ENCODE results near the gene USP51. TPM values are rescaled to one million over a fixed set of nuclear protein-coding genes. Genes with fewer than 3 reads are reported as not detected.

The USP51 gene
- polyA plus RNA-seq, 1 donor (not counting 4 experiments of a cell fraction or from before 2014, with no cell fraction given): 0.28 TPM

GRCh38 chrX:55452833-55453124 is 36.9 kb downstream of the USP51 start:
- H3K9me1 ChIP-seq (ENCODE audit: control insufficient read depth, extremely low read depth, insufficient read depth, low read length): no peaks in the 10 kb centered on the region
- H3K79me2 ChIP-seq (ENCODE audit: control insufficient read depth, insufficient read depth, low read length): no peaks in the 10 kb centered on the region
- dilution Hi-C loops (cut with MboI; ENCODE audit: extremely low pct_ligation_motif_present, low sequenced_read_pairs): no loop called here
- no peaks in the 10 kb centered on the region for H3K27me3 ChIP-seq (ENCODE audit: control insufficient read depth, extremely low read depth, insufficient read depth, low read length)
- no peaks in the 10 kb centered on the region for H3K4me1 ChIP-seq (ENCODE audit: control insufficient read depth, extremely low read depth, insufficient read depth, low read length)
- no peaks in the 10 kb centered on the region for H3K36me3 ChIP-seq (ENCODE audit: control insufficient read depth in 2 of 2, extremely low read depth in 1 of 2, insufficient read depth in 2 of 2, low read length in 2 of 2)
- H3K27ac ChIP-seq (ENCODE audit: control insufficient read depth, insufficient read depth, low read length): no peak overlapping the region
- DNase-seq (ENCODE audit: low read depth, low spot score) (no peak), FAIRE-seq (no peak)
- H4K20me1 ChIP-seq (ENCODE audit: control insufficient read depth, extremely low read depth, insufficient read depth, low read length): no peaks in the 10 kb centered on the region
- H3K4me2 ChIP-seq (ENCODE audit: control insufficient read depth, extremely low read depth, insufficient read depth, low read depth, low read length): peak overlapping the region; percentile 78
- H3K4me3 ChIP-seq (ENCODE audit: control insufficient read depth in 2 of 3, extremely low read depth in 1 of 3, insufficient read depth in 2 of 3, low read depth in 1 of 3, low read length in 3 of 3): peak overlapping the region; percentile 40 to 78 (median 60)
- peak overlapping the region; percentile 56 for H2AFZ ChIP-seq (ENCODE audit: control insufficient read depth, low read length)
- TF ChIP-seq EZH2 (IDR thresholded peaks at IDR 0.05; ENCODE audit: low read length): no peak
- TF ChIP-seq, protein P1, sequence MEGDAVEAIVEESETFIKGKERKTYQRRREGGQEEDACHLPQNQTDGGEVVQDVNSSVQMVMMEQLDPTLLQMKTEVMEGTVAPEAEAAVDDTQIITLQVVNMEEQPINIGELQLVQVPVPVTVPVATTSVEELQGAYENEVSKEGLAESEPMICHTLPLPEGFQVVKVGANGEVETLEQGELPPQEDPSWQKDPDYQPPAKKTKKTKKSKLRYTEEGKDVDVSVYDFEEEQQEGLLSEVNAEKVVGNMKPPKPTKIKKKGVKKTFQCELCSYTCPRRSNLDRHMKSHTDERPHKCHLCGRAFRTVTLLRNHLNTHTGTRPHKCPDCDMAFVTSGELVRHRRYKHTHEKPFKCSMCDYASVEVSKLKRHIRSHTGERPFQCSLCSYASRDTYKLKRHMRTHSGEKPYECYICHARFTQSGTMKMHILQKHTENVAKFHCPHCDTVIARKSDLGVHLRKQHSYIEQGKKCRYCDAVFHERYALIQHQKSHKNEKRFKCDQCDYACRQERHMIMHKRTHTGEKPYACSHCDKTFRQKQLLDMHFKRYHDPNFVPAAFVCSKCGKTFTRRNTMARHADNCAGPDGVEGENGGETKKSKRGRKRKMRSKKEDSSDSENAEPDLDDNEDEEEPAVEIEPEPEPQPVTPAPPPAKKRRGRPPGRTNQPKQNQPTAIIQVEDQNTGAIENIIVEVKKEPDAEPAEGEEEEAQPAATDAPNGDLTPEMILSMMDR (optimal IDR thresholded peaks at IDR 0.05 in 1 of 3, IDR thresholded peaks at IDR 0.05 in 1 of 3, conservative IDR thresholded peaks at IDR 0.05 in 1 of 3; ENCODE audit: extremely low read depth in 1 of 3, insufficient read depth in 2 of 3, low read length in 3 of 3): no peak
- no peak overlapping the region for H3K9ac ChIP-seq (ENCODE audit: control insufficient read depth, extremely low read depth, insufficient read depth, low read length)
- H3K9me3 ChIP-seq (ENCODE audit: control insufficient read depth, low read depth, low read length): no peaks in the 10 kb centered on the region

- Histone ChIP-seq H3K27ac (ENCODE audit: control insufficient read depth, insufficient read depth, low read length) (no peak within 1 kb of the TSS), H3K9me3 (ENCODE audit: control insufficient read depth, low read depth, low read length) (no peaks in the 10 kb centered on the region), H3K79me2 (ENCODE audit: control insufficient read depth, insufficient read depth, low read length) (no peaks in the 10 kb centered on the region), H3K4me2 (ENCODE audit: control insufficient read depth, extremely low read depth, insufficient read depth, low read depth, low read length) (peak within 1 kb of the TSS; percentile 78), H3K9me1 (ENCODE audit: control insufficient read depth, extremely low read depth, insufficient read depth, low read length) (no peaks in the 10 kb centered on the region), H3K27me3 (ENCODE audit: control insufficient read depth, extremely low read depth, insufficient read depth, low read length) (no peaks in the 10 kb centered on the region), H3K9ac (ENCODE audit: control insufficient read depth, extremely low read depth, insufficient read depth, low read length) (peak within 1 kb of the TSS; percentile 50), H3K4me3 (ENCODE audit: control insufficient read depth in 2 of 3, extremely low read depth in 1 of 3, insufficient read depth in 2 of 3, low read depth in 1 of 3, low read length in 3 of 3) (peak within 1 kb of the TSS; percentile 40 to 78 (median 60)), H4K20me1 (ENCODE audit: control insufficient read depth, extremely low read depth, insufficient read depth, low read length) (no peaks in the 10 kb centered on the region), H2AFZ (ENCODE audit: control insufficient read depth, low read length) (peak within 1 kb of the TSS; percentile 87), H3K36me3 (ENCODE audit: control insufficient read depth in 2 of 2, extremely low read depth in 1 of 2, insufficient read depth in 2 of 2, low read length in 2 of 2) (no peaks in the 10 kb centered on the region), H3K4me1 (ENCODE audit: control insufficient read depth, extremely low read depth, insufficient read depth, low read length) (no peaks in the 10 kb centered on the region)
- TF ChIP-seq EZH2 (IDR thresholded peaks at IDR 0.05; ENCODE audit: low read length): no peak
- TF ChIP-seq, protein P1 (optimal IDR thresholded peaks at IDR 0.05 in 1 of 3, IDR thresholded peaks at IDR 0.05 in 1 of 3, conservative IDR thresholded peaks at IDR 0.05 in 1 of 3; ENCODE audit: extremely low read depth in 1 of 3, insufficient read depth in 2 of 3, low read length in 3 of 3): no peak
- no peak for DNase-seq (ENCODE audit: low read depth, low spot score)
- no peak for FAIRE-seq
- dilution Hi-C loops (cut with MboI; ENCODE audit: extremely low pct_ligation_motif_present, low sequenced_read_pairs): no loop called here
These were observed 37.4 kb downstream of the USP51 start, which contains the start of gene MAGEH1 for GRCh38 chrX:55451990-55452832. TSS of gene MAGEH1 (plus strand) at chrX:55452127. CDS start at chrX:55452375, 248 bp downstream.

Data from keratinocyte (primary cell).